IPS-15b (cell line): Measurements from ENCODE around the gene MYO7B.
"Not testable (repeated sequence)": the region's sequence is repeated elsewhere in the genome, so short reads cannot be mapped to it uniquely, and the experiment has no call there.

Experiments
- H3K27me3 ChIP-seq: one replicate; pipeline ENCODE4 v1.6.1; 2013; ENCODE audit warnings: low read length; ENCODE audit not compliant: control insufficient read depth, insufficient read depth
- H3K36me3 ChIP-seq: one replicate; pipeline ENCODE4 v1.6.1; 2013; ENCODE audit warnings: low read length; ENCODE audit not compliant: control insufficient read depth, insufficient read depth
- H3K4me1 ChIP-seq: one replicate; pipeline ENCODE4 v1.6.1; 2013; ENCODE audit warnings: mild to moderate bottlenecking, low read length; ENCODE audit not compliant: control insufficient read depth, insufficient read depth
- H3K4me3 ChIP-seq: one replicate; pipeline ENCODE4 v1.5.1; 2013; ENCODE audit warnings: low read depth, low read length
- H3K9ac ChIP-seq: one replicate; pipeline ENCODE4 v1.6.1; 2013; ENCODE audit warnings: low read depth, mild to moderate bottlenecking, low read length
- H3K9me3 ChIP-seq: one replicate; pipeline ENCODE4 v1.6.1; 2013; ENCODE audit warnings: mild to moderate bottlenecking, low read length; ENCODE audit not compliant: control insufficient read depth, insufficient read depth

The MYO7B gene

DNA sequence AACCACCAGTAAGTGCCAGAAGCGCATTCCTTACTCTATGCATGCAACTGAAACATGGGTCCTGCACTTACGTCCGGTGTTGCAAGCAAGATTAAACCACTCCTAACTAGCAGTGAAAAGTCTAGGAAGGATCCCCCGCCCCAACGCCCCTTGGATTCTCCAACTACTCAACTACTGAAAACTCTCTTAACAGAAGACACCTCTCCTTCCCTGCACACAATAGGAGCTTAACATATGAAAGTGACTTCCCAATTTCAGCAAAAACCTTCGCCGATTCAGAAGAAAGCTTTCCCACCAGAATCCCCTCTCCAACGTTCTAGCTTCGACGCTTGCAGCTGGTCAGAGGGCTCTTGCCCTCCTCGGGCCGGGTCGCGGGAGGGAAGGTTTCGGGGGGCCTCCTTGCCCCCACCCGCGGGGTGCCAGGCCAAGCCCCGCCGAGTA is 9.8 kb upstream of the MYO7B start:
- Histone ChIP-seq H3K36me3 (peaks cover 3% of the 10 kb centered on the region), H3K9me3 (no peaks in the 10 kb centered on the region), H3K9ac (peak overlapping the region; percentile 93), H3K27me3 (no peaks in the 10 kb centered on the region), H3K4me3 (peak overlapping the region; percentile 98), H3K4me1 (peaks cover 6% of the 10 kb centered on the region)

- Histone ChIP-seq H3K9me3 (no peaks in the 10 kb centered on the region), H3K36me3 (peaks cover 3% of the 10 kb centered on the region), H3K4me1 (peaks cover 6% of the 10 kb centered on the region), H3K27me3 (no peaks in the 10 kb centered on the region), H3K9ac (peak within 1 kb of the TSS; percentile 93), H3K4me3 (peak within 1 kb of the TSS; percentile 98)
Observed at GRCh38 chr2:127526132-127527000, 9.1 kb upstream of the MYO7B start, which contains the start of gene IWS1. IWS1 (minus strand) TSS chr2:127526489; CDS start chr2:127526208, 281 bp downstream.

DNA sequence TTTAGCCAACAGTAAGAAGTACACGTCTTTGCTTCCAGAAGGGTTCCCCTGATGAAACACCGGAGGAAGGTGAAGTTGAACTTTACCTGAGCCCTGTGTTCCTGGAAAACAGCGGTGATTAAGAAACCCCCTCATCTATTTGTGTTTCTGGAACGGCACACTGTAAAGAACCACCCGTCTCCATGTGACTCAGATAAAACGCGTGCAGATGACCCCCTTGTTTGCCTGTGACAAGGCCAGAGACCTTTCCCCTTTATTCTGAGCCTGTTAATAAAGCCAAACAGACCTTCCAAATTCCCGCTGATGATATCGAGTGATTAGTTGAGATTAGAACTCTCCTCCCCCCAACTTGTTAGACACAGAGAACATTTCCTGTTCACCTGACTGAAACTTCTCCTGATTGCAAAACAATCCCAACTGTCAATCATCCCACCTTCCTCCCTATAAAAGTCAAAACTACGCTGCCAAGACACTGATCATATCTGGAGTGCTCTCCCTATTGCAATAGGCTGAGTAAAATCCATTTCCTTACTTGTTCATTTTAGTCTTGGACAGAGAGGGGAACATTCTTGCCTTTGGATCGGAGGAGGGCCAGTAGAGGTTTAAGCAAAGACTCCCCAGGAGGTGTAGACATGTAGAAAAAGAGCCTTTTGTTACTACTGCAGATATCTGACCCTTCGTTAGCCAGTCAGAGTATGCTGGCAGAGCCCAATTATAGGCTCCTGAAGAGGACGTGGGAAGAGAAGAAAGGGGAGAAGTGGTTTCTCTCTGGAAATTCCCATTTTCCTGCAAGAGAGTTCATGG is 8.3 kb upstream of the MYO7B start:
- H3K9me3 ChIP-seq: no peaks in the 10 kb centered on the region
- peak overlapping the region; percentile 93 for H3K9ac ChIP-seq
- H3K4me1 ChIP-seq: peaks cover 6% of the 10 kb centered on the region
- H3K4me3 ChIP-seq: peak overlapping the region; percentile 98
- peaks cover 3% of the 10 kb centered on the region for H3K36me3 ChIP-seq
- H3K27me3 ChIP-seq: no peaks in the 10 kb centered on the region

DNA sequence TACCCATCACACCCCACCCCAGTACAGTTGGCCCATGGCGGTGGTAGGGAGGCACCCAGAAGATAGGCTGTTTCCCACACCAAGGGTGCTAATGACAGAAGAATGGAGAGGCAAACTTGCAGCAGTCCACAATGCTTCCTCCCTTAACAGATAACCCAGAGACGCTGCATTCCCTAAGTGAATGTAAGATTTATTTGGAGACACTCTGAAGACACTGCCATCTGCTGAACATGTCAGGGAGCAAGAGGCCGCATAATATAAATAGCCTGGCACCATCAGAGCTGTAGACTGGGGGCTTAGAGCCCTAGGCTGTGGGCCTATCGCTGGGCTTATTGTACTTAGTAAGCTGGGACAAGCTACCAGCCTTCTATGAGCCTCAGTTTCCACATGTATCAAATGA is 7.0 kb upstream of the MYO7B start:
- Histone ChIP-seq H3K9ac (no peak overlapping the region), H3K4me3 (no peak overlapping the region), H3K36me3 (no peaks in the 10 kb centered on the region), H3K4me1 (peaks cover 6% of the 10 kb centered on the region), H3K9me3 (no peaks in the 10 kb centered on the region), H3K27me3 (no peaks in the 10 kb centered on the region)

DNA sequence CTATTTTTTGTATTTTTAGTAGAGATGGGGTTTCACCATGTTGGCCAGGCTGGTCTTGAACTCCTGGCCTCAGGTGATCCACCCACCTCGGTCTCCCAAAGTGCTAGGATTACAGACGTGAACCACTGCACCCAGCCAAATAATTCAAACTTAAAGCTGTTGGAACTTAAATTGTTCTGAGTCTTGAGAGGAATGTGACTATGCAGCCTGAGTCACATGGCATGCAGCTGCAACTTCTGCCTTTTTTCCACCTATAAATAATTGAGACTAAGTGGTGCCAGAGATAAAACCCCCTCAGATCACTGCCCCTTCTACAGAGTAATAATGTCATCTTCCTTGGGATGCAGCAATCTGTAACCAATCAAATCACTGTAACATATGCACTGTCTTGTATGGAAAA is 6.1 kb upstream of the MYO7B start:
- not testable (repeated sequence) for H3K9me3 ChIP-seq, H3K9ac ChIP-seq, H3K4me1 ChIP-seq, H3K4me3 ChIP-seq, H3K27me3 ChIP-seq, H3K36me3 ChIP-seq

GRCh38 chr2:127530245-127531140 is 5.0 kb upstream of the MYO7B start:
- no peak overlapping the region for H3K9ac ChIP-seq
- H3K36me3 ChIP-seq: no peaks in the 10 kb centered on the region
- H3K4me1 ChIP-seq: peaks cover 6% of the 10 kb centered on the region
- no peaks in the 10 kb centered on the region for H3K9me3 ChIP-seq
- H3K27me3 ChIP-seq: no peaks in the 10 kb centered on the region
- no peak overlapping the region for H3K4me3 ChIP-seq

DNA sequence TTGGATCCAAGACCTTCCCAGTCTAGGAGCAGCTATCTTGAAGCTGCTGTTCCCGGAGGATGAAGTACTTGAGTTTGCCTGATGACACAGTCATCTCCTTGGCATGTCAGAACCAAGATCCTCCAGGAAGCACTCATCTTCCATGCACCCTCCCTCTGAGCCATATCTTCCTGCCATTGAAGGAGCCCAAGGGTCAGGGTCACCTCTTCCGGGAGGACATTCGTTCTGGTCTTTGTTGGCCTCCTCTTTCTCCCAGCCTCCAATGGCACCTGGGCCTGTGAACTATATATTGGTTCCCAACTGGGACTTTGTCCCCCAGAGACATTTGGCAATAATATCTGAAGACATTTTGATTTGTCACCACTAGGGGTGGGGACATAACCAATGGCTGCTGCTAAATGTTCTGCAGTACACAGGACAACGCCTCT is 4.2 kb upstream of the MYO7B start:
- Histone ChIP-seq H3K9me3 (no peaks in the 10 kb centered on the region), H3K4me3 (no peak overlapping the region), H3K36me3 (no peaks in the 10 kb centered on the region), H3K9ac (no peak overlapping the region), H3K27me3 (no peaks in the 10 kb centered on the region), H3K4me1 (peaks cover 6% of the 10 kb centered on the region)

DNA sequence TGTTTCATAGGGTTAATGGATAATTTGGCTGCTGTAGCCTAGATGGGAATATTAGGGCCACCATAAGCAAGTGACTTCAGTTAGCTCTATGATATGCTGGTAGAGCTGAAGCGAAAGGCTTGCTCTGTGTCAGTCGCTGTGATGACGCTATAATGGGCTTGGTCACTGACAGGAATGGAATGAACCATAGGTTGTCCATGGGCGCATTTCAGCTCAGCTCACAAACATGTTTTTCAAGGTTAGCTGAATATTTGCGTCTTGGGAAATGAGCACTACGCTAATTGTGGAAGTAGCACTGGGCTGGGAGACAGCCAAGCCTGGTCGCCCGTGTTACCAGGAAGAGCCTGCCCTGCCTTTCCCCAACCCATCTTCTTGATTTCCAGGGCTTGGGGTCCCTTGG is 3.2 kb upstream of the MYO7B start:
- Histone ChIP-seq H3K9ac (no peak overlapping the region), H3K36me3 (no peaks in the 10 kb centered on the region), H3K4me1 (peaks cover 6% of the 10 kb centered on the region), H3K4me3 (no peak overlapping the region), H3K9me3 (no peaks in the 10 kb centered on the region), H3K27me3 (no peaks in the 10 kb centered on the region)

- Histone ChIP-seq H3K4me3 (no peak overlapping the region), H3K9me3 (no peaks in the 10 kb centered on the region), H3K27me3 (no peaks in the 10 kb centered on the region), H3K4me1 (no peaks in the 10 kb centered on the region), H3K9ac (no peak overlapping the region), H3K36me3 (no peaks in the 10 kb centered on the region)
Observed at GRCh38 chr2:127535918-127536317, 435 bp downstream of the MYO7B start.

GRCh38 chr2:127536707-127537541 is 1.4 kb downstream of the MYO7B start:
- Histone ChIP-seq H3K4me1 (no peaks in the 10 kb centered on the region), H3K9me3 (no peaks in the 10 kb centered on the region), H3K27me3 (peaks cover 3% of the 10 kb centered on the region), H3K9ac (no peak overlapping the region), H3K36me3 (no peaks in the 10 kb centered on the region), H3K4me3 (no peak overlapping the region)
